ENCODE results near the gene IMMP1L. TPM values are rescaled to one million over a fixed set of nuclear protein-coding genes. Genes with fewer than 3 reads are reported as not detected.

Gene IMMP1L, protein sequence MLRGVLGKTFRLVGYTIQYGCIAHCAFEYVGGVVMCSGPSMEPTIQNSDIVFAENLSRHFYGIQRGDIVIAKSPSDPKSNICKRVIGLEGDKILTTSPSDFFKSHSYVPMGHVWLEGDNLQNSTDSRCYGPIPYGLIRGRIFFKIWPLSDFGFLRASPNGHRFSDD
- total RNA-seq (2014; rRNA removed) (13.5 and 31.4 TPM in 2 replicates), Bru-seq, nascent RNA (percentile 75 among the genes with signal in this experiment), BruChase-seq, experiment 1, labeled RNA remaining after a 6-hour chase (percentile 55 among the genes with signal in this experiment), BruChase-seq, experiment 2, labeled RNA remaining after a 2-hour chase (percentile 71 among the genes with signal in this experiment)
- long read RNA-seq, partial matches to known transcripts, result 1 of 13 reads
- long read RNA-seq, other reads (novel, unspliced or antisense), result 5 of 13 reads

DNA sequence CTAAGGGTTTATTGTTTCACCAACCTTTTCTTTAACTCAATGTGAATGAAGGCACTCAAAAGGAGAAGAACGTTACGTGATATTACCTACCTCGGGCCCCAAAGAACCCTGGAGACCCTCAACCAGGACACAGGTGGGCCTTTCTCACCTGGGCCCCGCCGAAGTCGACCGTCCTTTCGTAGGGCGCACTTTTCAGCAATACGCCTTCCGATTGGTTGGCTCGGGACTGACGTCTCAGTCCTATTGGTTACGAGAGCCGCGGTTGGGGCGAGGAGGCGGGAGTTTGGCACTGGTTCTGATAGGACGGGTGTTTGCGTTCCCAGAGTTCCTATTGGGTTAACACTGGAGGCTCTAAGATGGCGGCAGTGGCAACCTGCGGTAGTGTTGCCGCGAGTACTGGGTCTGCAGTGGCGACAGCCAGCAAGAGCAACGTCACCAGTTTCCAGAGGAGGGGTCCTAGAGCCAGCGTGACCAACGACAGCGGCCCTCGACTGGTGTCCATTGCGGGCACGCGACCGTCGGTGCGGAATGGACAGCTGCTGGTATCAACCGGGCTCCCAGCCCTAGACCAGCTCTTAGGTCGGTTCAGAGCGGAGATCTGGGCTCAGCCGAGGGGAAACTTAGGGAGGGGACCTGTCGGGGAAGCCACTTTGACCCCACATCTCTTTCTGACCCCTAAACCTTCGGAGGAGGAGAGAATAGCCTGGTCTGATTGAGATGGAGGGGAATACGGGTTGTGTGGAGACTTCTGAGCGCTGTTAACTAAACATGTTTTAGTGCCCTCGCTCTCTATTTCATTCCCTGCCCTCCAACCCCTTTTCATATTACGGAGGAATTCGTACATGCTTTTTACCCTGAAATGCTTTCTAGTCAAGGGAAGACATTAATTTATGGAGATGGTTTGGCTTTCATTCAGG lies at the start of gene IMMP1L, which contains the start of gene ELP4:
Gene IMMP1L (minus strand): TSS at position 194 of the 917 bp plus-strand sequence. CDS start 46,346 bp downstream, outside the sequence.
Gene ELP4 (plus strand): TSS at position 339 of the 917 bp plus-strand sequence. CDS start 18 bp downstream, at position 357.
- no TSS peak for BruUV-seq (replicated peaks)
- CTCF ChIA-PET, result no interaction called here
- Histone ChIP-seq H3K4me1 (ENCODE audit: insufficient read depth, low read length) (peaks cover 29% of the 10 kb centered on the region), H3K79me2 (ENCODE audit: low read length) (peaks cover 85% of the 10 kb centered on the region), H3K4me3 (ENCODE audit: low read length) (peak within 1 kb of the TSS; percentile 96), H3K9ac (ENCODE audit: low read length) (peak within 1 kb of the TSS; percentile 87), H3K27ac (ENCODE audit: low read length) (peak within 1 kb of the TSS; percentile 27; the same call in 1 of the 2 replicates), H3K9me3 (ENCODE audit: low read length) (no peaks in the 10 kb centered on the region), H2AFZ (ENCODE audit: low read length) (peak within 1 kb of the TSS; percentile 99), H3K9me2 (replicated peaks; ENCODE audit: low read length) (no peaks in the 10 kb centered on the region), H4K20me1 (ENCODE audit: low read length) (no peaks in the 10 kb centered on the region), H3F3A (ENCODE audit: low read length, unreplicated experiment) (no peaks in the 10 kb centered on the region), H3K27me3 (ENCODE audit: low read length) (no peaks in the 10 kb centered on the region), H3K36me3 (ENCODE audit: low read depth, low read length) (peaks cover 4% of the 10 kb centered on the region; the same call in 1 of the 2 replicates), H3K4me2 (ENCODE audit: low read length) (peak within 1 kb of the TSS; percentile 91)
- peak; percentile 96 for ATAC-seq
- DNase-seq, result peak; percentile 97
- TF ChIP-seq EZH2 (IDR thresholded peaks at IDR 0.05; ENCODE audit: low read length, unreplicated experiment), result no peak
- TF ChIP-seq, protein P1, sequence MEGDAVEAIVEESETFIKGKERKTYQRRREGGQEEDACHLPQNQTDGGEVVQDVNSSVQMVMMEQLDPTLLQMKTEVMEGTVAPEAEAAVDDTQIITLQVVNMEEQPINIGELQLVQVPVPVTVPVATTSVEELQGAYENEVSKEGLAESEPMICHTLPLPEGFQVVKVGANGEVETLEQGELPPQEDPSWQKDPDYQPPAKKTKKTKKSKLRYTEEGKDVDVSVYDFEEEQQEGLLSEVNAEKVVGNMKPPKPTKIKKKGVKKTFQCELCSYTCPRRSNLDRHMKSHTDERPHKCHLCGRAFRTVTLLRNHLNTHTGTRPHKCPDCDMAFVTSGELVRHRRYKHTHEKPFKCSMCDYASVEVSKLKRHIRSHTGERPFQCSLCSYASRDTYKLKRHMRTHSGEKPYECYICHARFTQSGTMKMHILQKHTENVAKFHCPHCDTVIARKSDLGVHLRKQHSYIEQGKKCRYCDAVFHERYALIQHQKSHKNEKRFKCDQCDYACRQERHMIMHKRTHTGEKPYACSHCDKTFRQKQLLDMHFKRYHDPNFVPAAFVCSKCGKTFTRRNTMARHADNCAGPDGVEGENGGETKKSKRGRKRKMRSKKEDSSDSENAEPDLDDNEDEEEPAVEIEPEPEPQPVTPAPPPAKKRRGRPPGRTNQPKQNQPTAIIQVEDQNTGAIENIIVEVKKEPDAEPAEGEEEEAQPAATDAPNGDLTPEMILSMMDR (conservative IDR thresholded peaks at IDR 0.05; ENCODE audit: low read depth, low read length), result no peak
- TF ChIP-seq EZH2phosphoT487 (IDR thresholded peaks at IDR 0.05; ENCODE audit: borderline replicate concordance, low read length), result no peak
- POLR2A ChIA-PET (ENCODE audit: unreplicated experiment), result interaction anchor here (0.8 kb wide), 1 partner anchor 301 kb away, joined by 4 read pairs; no protein-coding TSS in a partner anchor
- intact Hi-C loops (cut with micrococcal nuclease), result loop anchor here (1.0 to 5.0 kb wide), 3 partner anchors 301 to 363 kb away; partner anchors contain the start of gene PAX6

DNA sequence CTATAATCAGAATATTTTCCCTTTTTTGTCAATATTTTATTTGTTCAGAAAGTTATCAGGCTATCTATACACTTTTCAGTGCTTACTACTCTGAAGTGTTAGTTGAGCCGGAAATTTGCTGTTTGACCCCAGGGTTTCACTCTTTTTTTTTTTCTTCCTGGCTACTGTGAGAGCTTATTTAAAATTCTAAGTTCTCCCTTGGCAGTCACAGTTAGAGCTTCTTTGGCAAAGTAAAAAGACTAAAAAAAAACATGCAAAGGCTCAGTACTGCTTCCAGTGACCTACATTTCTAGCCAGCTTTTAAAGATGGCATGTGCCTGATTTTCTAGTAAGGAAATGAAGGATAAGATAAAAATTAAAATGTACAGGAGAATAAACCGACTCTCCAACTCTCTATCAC lies 48.6 kb upstream of the IMMP1L start:
- Histone ChIP-seq H3K9me2 (replicated peaks; ENCODE audit: low read length) (no peaks in the 10 kb centered on the region), H2AFZ (ENCODE audit: low read length) (no peak overlapping the region), H3K27ac (ENCODE audit: low read length) (no peak overlapping the region), H4K20me1 (ENCODE audit: low read length) (no peaks in the 10 kb centered on the region), H3K9me3 (ENCODE audit: low read length) (no peaks in the 10 kb centered on the region), H3K36me3 (ENCODE audit: low read depth, low read length) (no peaks in the 10 kb centered on the region), H3K4me2 (ENCODE audit: low read length) (no peak overlapping the region), H3K9ac (ENCODE audit: low read length) (no peak overlapping the region), H3K4me1 (ENCODE audit: insufficient read depth, low read length) (no peaks in the 10 kb centered on the region), H3K4me3 (ENCODE audit: low read length) (no peak overlapping the region), H3F3A (ENCODE audit: low read length, unreplicated experiment) (no peaks in the 10 kb centered on the region), H3K79me2 (ENCODE audit: low read length) (no peaks in the 10 kb centered on the region), H3K27me3 (ENCODE audit: low read length) (no peaks in the 10 kb centered on the region)
- TF ChIP-seq EZH2 (IDR thresholded peaks at IDR 0.05; ENCODE audit: low read length, unreplicated experiment) (no peak), EZH2phosphoT487 (IDR thresholded peaks at IDR 0.05; ENCODE audit: borderline replicate concordance, low read length) (no peak)
- TF ChIP-seq, protein P1 (conservative IDR thresholded peaks at IDR 0.05; ENCODE audit: low read depth, low read length), result no peak
- ATAC-seq (no peak), DNase-seq (no peak)
- ChIA-PET POLR2A (ENCODE audit: unreplicated experiment) (no interaction called here), CTCF (no interaction called here)
- intact Hi-C loops (cut with micrococcal nuclease), result no loop called here
- no TSS peak for BruUV-seq (replicated peaks)
